CD4-positive, alpha-beta T cell (primary cell): ENCODE data around the gene HIPK3. TPM values are rescaled to one million over a fixed set of nuclear protein-coding genes. Genes with fewer than 3 reads are reported as not detected.
"Not testable (repeated sequence)": the region's sequence is repeated elsewhere in the genome, so short reads cannot be mapped to it uniquely, and the experiment has no call there.

Source experiments
- ATAC-seq: fragments of 200-7000 bp; cut with Tn5 transposase; one replicate; pipeline ENCODE4 v1.10.0; 2022; ENCODE audit warnings: mild to moderate bottlenecking; ENCODE audit not compliant: poor library complexity
- CTCF ChIA-PET: fragments of 350-600 bp; sonication (Branson Sonifier 250); formaldehyde crosslinking; loops from one replicate; lab custom pipeline; 2021; ENCODE audit warnings: antibody characterized with exemption, inconsistent platforms; lab: Charles Lee
- POLR2A ChIA-PET: fragments of 350-600 bp; sonication (Branson Sonifier 250); formaldehyde crosslinking; loops from one replicate; lab custom pipeline; 2021; ENCODE audit warnings: antibody characterized with exemption, inconsistent platforms; lab: Charles Lee
- DNase-seq, 14 experiments: peaks; one replicate each; pipeline ENCODE4 v3.0.0-alpha.2; 2013 to 2020; ENCODE audit warnings: mixed read lengths in 2 of 14
- H3K27ac ChIP-seq, 2 donors: one replicate each; pipeline versions ENCODE4 v1.5.1 to v1.7.0; 2013; ENCODE audit warnings: low read length in 2 of 2, low read depth in 1 of 2, mild to moderate bottlenecking in 1 of 2
- H3K27me3 ChIP-seq, 2 experiments: 1 replicate in 1 of 2; 2 replicates in 1 of 2; pipeline versions ENCODE4 v1.6.1 to v1.7.0; 2013; ENCODE audit warnings: low read length in 2 of 2, control low read depth in 1 of 2, mild to moderate bottlenecking in 1 of 2, moderate library complexity in 1 of 2; ENCODE audit not compliant: insufficient read depth in 2 of 2, control insufficient read depth in 1 of 2
- H3K36me3 ChIP-seq: one replicate; pipeline ENCODE4 v1.6.1; 2013; ENCODE audit warnings: low read length, control low read depth; ENCODE audit not compliant: insufficient read depth
- H3K4me1 ChIP-seq: one replicate; pipeline ENCODE4 v1.6.1; 2013; ENCODE audit warnings: low read length, control low read depth; ENCODE audit not compliant: insufficient read depth
- H3K4me3 ChIP-seq: one replicate; pipeline ENCODE4 v1.5.1; 2013; ENCODE audit warnings: mild to moderate bottlenecking, low read length, moderate library complexity
- H3K9me3 ChIP-seq, 2 experiments: 1 replicate in 1 of 2; 2 replicates in 1 of 2; pipeline versions ENCODE4 v1.6.1 to v1.7.0; 2013; ENCODE audit warnings: low read length in 2 of 2, mild to moderate bottlenecking in 2 of 2, control low read depth in 1 of 2, moderate library complexity in 1 of 2; ENCODE audit not compliant: control insufficient read depth in 1 of 2, insufficient read depth in 1 of 2
- H3K27ac Mint-ChIP-seq: one replicate; pipeline ENCODE4 v1.8.0; 2020; ENCODE audit warnings: mixed read lengths
- H3K27me3 Mint-ChIP-seq: one replicate; pipeline ENCODE4 v1.8.0; 2021; ENCODE audit warnings: mixed read lengths
- H3K36me3 Mint-ChIP-seq: one replicate; pipeline ENCODE4 v1.8.0; 2021; ENCODE audit warnings: low read depth, mixed read lengths
- H3K4me1 Mint-ChIP-seq: one replicate; pipeline ENCODE4 v1.8.0; 2021; ENCODE audit warnings: low read depth, mixed read lengths
- H3K4me3 Mint-ChIP-seq: one replicate; pipeline ENCODE4 v1.8.0; 2020; ENCODE audit warnings: mild to moderate bottlenecking, mixed read lengths
- H3K9me3 Mint-ChIP-seq: one replicate; pipeline ENCODE4 v1.8.0; 2020; ENCODE audit warnings: mixed read lengths
- intact Hi-C, 2 experiments: fragments of 100-400 bp; cut with DNase I in 1 of 2; cut with micrococcal nuclease in 1 of 2; formaldehyde crosslinking; loops; one replicate each; pipeline versions ENCODE4 v1.15.1 to v1.9.0; 2023 to 2025; cut with DNase I, micrococcal nuclease
- total RNA-seq, 174 experiments: library from RNA in 2 of 174; stranded (reverse) in 2 of 174; gene quantifications; one replicate each; pipeline ENCODE4 v1.2.3 and lab custom pipeline; 2021 to 2026
- TF ChIP-seq, protein P1 (sequence below): fragments of 200-600 bp; IDR thresholded peaks from one replicate; pipeline ENCODE4 v1.8.0; 2022; ENCODE audit warnings: antibody characterized with exemption, mild to moderate bottlenecking

The HIPK3 gene
- total RNA-seq, 2 experiments from 2014 or later, result 38.1 to 38.9 TPM

DNA sequence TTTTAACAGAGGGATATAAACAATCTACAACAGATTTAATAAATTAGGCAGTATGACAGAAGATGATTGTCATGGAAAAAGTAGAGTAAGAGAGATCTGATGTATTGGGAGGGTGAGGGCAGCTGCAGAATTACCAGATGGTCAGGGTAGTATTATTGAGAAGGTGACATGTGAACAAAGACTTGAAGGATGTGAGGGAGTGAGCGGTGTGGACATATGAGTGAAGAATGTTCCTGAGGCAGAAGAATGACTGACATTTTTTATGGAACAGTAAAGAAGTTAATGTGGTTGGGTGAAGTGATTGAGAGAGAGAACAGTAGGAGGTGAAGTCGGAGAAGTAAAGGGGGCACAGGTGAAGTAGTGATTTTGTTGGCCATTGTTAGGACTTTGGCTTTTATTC is 42.4 kb upstream of the HIPK3 start:
- no peaks in the 10 kb centered on the region for H3K4me1 Mint-ChIP-seq
- CTCF ChIA-PET, result no interaction called here
- POLR2A ChIA-PET, result no interaction called here
- Histone ChIP-seq H3K36me3 (no peaks in the 10 kb centered on the region), H3K27ac (no peak overlapping the region), H3K4me3 (no peak overlapping the region), H3K9me3 (no peaks in the 10 kb centered on the region), H3K4me1 (no peaks in the 10 kb centered on the region), H3K27me3 (no peaks in the 10 kb centered on the region)
- H3K27me3 Mint-ChIP-seq, result peaks cover 5% of the 10 kb centered on the region
- H3K9me3 Mint-ChIP-seq, result peaks cover 3% of the 10 kb centered on the region
- intact Hi-C loops, result no loop called here
- no peak overlapping the region for H3K4me3 Mint-ChIP-seq
- no peaks in the 10 kb centered on the region for H3K36me3 Mint-ChIP-seq
- H3K27ac Mint-ChIP-seq, result no peak overlapping the region
- no peak for ATAC-seq
- DNase-seq, result no peak
- TF ChIP-seq, protein P1, sequence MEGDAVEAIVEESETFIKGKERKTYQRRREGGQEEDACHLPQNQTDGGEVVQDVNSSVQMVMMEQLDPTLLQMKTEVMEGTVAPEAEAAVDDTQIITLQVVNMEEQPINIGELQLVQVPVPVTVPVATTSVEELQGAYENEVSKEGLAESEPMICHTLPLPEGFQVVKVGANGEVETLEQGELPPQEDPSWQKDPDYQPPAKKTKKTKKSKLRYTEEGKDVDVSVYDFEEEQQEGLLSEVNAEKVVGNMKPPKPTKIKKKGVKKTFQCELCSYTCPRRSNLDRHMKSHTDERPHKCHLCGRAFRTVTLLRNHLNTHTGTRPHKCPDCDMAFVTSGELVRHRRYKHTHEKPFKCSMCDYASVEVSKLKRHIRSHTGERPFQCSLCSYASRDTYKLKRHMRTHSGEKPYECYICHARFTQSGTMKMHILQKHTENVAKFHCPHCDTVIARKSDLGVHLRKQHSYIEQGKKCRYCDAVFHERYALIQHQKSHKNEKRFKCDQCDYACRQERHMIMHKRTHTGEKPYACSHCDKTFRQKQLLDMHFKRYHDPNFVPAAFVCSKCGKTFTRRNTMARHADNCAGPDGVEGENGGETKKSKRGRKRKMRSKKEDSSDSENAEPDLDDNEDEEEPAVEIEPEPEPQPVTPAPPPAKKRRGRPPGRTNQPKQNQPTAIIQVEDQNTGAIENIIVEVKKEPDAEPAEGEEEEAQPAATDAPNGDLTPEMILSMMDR, result no peak

- ATAC-seq, H3K4me3 ChIP-seq, H3K9me3 Mint-ChIP-seq, H3K4me3 Mint-ChIP-seq, H3K27ac Mint-ChIP-seq, H3K27ac ChIP-seq, H3K27me3 Mint-ChIP-seq, DNase-seq, H3K36me3 Mint-ChIP-seq, CTCF ChIA-PET, H3K36me3 ChIP-seq, POLR2A ChIA-PET, H3K27me3 ChIP-seq, H3K4me1 Mint-ChIP-seq, H3K4me1 ChIP-seq, intact Hi-C loops, H3K9me3 ChIP-seq: not testable (repeated sequence)
Observed at GRCh38 chr11:33216676-33217075, 40.5 kb upstream of the HIPK3 start.

DNA sequence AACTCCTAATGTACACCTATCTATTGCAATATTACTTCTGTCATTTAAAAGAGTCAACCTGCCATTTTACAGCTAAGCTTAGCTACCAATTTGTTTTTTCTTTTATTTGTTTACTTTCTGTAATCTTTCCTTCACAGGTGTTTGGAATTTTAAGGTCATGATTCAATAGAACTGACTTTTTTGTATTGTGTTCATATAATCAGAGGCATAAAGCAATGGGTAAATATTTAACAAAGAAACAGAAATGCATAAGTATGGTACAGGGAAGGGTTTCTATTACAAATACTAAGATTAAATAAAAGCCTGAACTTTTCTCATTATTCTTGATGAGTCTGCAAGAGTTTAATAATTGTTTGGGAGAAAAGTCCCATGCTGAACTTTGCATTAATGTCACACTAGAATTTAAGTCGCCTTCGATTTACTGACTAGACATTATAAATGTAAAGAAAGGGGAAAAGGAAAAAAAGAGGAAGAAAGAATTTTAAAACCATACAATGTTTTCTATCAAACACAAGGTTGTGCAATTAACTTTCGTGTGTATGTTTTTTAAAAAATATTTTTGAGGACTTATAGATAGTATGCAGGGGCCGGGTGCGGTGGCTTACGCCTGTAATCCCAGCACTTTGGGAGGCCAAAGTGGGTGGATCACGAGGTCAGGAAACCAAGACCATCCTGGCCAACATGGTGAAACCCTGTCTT is 35.0 kb upstream of the HIPK3 start:
- no peak overlapping the region for H3K4me3 ChIP-seq
- no peak overlapping the region for H3K27ac ChIP-seq
- POLR2A ChIA-PET, result no interaction called here
- Mint-ChIP-seq H3K4me3 (no peak overlapping the region), H3K27me3 (no peaks in the 10 kb centered on the region), H3K9me3 (no peaks in the 10 kb centered on the region), H3K27ac (no peak overlapping the region), H3K36me3 (no peaks in the 10 kb centered on the region), H3K4me1 (no peaks in the 10 kb centered on the region)
- TF ChIP-seq, protein P1, result no peak
- H3K36me3 ChIP-seq, result no peaks in the 10 kb centered on the region
- H3K27me3 ChIP-seq, result no peaks in the 10 kb centered on the region
- intact Hi-C loops, result no loop called here
- no peaks in the 10 kb centered on the region for H3K4me1 ChIP-seq
- CTCF ChIA-PET, result no interaction called here
- no peak for DNase-seq
- H3K9me3 ChIP-seq, result no peaks in the 10 kb centered on the region
- ATAC-seq, result no peak

GRCh38 chr11:33225371-33225770 is 31.8 kb upstream of the HIPK3 start:
- Histone ChIP-seq H3K36me3 (no peaks in the 10 kb centered on the region), H3K4me1 (no peaks in the 10 kb centered on the region), H3K27me3 (no peaks in the 10 kb centered on the region), H3K9me3 (no peaks in the 10 kb centered on the region), H3K27ac (no peak overlapping the region), H3K4me3 (no peak overlapping the region)
- no peak for DNase-seq
- ChIA-PET CTCF (no interaction called here), POLR2A (no interaction called here)
- no peaks in the 10 kb centered on the region for H3K9me3 Mint-ChIP-seq
- H3K27ac Mint-ChIP-seq, result no peak overlapping the region
- no peak overlapping the region for H3K4me3 Mint-ChIP-seq
- H3K27me3 Mint-ChIP-seq, result no peaks in the 10 kb centered on the region
- ATAC-seq, result no peak
- TF ChIP-seq, protein P1, result no peak
- no peaks in the 10 kb centered on the region for H3K4me1 Mint-ChIP-seq
- no peaks in the 10 kb centered on the region for H3K36me3 Mint-ChIP-seq
- intact Hi-C loops, result no loop called here
